Skin epidermis (tissue), 12 donors: Measurements from ENCODE around the gene MRPL4.
"Not testable (repeated sequence)": the region's sequence is repeated elsewhere in the genome, so short reads cannot be mapped to it uniquely, and the experiment has no call there.

Source experiments
- H3K27ac ChIP-seq, 21 experiments: fragments of 200-600 bp; sonication (generic) in 11 of 21; one replicate each; pipeline ENCODE4 v1.5.0; 2020; ENCODE audit warnings: mild to moderate bottlenecking in 3 of 21, inconsistent platforms in 2 of 21, moderate library complexity in 2 of 21
- H3K4me3 ChIP-seq, 7 experiments: fragments of 200-600 bp; sonication (generic) in 2 of 7; one replicate each; pipeline ENCODE4 v1.5.0; 2020; ENCODE audit warnings: inconsistent platforms in 2 of 7, mild to moderate bottlenecking in 2 of 7, moderate library complexity in 1 of 7

MRPL4 gene

DNA sequence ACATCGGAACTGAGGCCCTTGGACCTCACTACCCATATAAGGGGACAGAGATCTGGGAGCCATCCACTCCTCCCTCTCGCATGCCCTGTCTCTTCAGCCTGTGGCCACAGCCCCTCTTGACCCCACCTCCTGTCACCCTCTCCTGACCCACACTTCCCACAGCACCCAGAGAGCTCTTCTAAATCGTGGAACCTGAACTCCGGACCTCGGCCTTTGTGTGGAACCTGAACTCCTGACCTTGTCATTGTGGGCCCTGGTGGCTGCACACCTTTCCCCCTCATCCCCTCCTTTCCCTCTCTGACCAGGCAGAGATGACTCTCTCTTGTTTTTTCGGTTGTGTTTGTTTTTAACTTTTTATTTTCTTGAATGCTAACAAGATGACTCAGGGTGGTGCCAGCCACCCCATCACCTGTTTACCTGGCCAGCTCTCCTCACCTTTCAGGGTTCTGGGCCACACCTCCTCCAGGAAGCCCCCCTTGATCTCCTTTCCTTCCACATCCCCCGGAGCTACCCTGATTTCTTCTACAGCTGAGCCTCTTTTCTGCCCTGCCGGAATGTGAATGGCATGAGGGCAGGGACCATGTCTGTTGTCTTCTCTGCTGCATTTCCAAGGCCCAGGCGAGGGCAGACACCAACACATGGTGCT is 5.1 kb downstream of the MRPL4 start:
- no peak overlapping the region for H3K27ac ChIP-seq

DNA sequence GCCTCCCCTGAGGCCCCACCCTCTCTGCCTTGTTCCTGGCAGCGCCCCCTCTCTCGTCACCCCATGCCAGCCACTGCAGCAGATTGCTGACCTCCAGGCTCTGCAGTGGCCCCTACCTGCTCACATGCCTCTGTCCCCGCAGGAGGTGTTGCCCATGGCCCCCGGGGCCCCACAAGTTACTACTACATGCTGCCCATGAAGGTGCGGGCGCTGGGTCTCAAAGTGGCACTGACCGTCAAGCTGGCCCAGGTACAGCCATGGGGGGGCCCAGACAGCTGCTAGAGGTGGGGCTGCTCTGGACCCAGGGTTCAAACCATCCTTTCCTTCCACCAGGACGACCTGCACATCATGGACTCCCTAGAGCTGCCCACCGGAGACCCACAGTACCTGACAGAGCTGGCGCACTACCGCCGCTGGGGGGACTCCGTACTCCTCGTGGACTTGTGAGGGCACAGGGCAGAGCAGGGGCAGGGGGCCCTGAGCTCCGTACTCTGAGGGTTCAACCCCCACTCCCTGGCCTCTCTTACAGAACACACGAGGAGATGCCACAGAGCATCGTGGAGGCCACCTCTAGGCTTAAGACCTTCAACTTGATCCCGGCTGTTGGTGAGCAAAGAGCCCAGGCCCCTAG is 6.2 kb downstream of the MRPL4 start:
- Histone ChIP-seq H3K27ac (no peak overlapping the region), H3K4me3 (no peak overlapping the region)

More for the DNA sequence above, 5.1 kb downstream of the MRPL4 start:
- H3K4me3 ChIP-seq: no peak overlapping the region

DNA sequence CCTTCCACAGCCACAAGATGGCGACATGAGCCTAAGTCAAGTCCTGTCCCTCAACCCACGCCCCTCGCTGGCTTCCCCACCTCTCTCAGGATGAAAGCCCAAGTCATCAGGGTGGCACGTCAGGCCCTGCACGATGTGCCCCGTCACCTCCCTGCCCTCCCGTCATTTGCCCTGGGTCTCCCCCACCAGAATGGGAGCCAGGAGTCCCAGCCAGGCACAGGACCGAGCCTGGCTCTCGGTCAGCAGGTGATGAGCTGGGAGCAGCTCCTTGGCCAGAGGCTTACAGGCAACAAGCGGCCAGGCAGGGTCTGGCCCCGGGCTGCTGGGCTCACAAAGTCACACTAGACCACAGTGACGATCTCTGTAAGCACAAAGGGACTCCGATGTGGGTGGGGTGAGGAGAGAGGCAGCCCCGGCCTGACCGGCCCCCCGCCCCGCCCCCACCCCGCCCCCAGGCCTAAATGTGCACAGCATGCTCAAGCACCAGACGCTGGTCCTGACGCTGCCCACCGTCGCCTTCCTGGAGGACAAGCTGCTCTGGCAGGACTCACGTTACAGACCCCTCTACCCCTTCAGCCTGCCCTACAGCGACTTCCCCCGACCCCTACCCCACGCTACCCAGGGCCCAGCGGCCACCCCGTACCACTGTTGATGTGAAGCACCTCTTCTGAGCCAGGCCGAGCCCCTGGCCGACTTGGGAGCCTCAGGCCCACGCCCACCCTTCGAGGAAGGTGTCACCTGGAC is 7.3 kb downstream of the MRPL4 start:
- no peak overlapping the region for H3K4me3 ChIP-seq
- H3K27ac ChIP-seq: peak overlapping the region in 18 of 21 experiments; percentile 1 to 77 (median 49)

DNA sequence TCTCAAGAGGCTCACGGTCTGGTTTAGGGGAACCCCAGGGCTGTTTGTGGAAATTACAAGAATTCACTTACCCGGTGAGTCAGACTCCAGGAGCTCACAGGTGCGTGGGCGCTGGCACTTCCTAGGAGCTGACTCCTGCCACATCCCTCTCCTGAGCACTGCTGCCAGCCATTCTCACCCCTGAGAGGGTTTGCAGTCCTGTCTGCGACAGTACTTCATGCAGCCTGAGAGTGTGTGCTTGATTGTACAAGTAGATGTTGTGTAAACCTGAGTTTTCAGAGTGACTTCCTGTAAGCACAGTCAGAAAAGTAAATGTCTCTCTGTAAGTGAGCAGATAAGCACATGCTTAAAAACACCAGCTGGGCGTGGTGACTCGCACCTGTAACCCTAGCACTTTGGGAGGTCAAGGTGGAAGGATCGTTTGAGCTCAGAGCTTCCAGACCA is 8.1 kb downstream of the MRPL4 start:
- Histone ChIP-seq H3K27ac (peak overlapping the region in 13 of 21 experiments; percentile 1 to 77 (median 52)), H3K4me3 (no peak overlapping the region)

DNA sequence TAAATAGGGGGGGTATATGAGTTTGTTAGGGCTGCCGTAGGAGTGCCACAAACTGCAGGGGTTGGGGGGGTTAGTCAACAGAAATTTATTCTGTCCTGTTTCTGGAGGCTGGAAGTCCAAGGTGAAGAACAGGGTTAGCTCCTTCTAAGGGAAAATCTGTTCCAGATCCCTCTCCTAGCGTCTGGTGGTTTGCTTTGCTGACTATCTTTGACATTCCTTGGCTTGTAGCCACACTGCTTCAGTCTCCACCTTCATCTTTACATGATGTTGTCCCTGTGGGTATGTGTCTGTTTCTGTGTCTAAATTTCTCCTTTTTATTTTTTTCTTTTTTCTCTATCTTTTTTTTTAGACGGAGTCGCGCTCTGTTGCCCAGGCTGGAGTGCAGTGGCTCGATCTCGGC is 10.8 kb downstream of the MRPL4 start:
- no peak overlapping the region for H3K4me3 ChIP-seq
- H3K27ac ChIP-seq: no peak overlapping the region

DNA sequence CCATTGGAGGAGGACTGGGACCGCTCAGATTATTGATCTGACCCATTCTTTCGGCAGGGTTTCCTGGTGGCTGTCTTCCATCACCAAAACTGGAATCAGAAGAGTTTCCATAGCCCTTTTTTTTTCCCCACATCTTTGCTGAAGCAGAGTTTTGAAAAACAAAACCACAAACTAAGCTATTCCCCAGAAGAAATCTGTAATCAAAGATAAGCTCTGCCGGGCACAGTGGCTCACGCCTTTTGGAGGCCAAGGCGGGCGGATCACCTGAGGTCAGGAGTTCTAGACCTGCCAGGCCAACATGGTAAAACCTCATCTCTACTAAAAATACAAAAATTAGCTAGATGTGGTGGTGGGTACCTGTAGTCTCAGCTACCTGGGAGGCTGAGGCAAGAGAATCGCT is 14.7 kb downstream of the MRPL4 start:
- Histone ChIP-seq H3K4me3 (no peak overlapping the region), H3K27ac (no peak overlapping the region)

DNA sequence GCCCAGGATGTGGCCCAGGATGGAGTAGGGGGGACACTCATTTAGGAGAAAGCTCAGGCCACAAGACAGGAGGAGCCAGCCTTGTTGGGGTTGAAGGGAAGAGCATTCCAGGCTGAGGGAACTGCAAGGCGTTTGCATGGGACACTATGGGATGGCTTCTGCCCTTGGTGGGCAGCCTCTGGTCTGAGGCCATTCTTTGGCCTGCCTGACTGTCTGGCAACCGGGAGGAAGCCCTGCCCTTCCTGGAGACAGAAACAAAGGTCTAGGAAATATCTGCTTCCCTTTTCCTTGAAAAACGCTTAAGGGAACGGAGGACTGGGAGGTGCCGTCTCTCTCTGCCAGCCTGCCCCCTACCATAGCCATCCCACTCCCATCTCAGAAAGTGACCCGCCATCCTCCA is 16.1 kb downstream of the MRPL4 start:
- Histone ChIP-seq H3K4me3 (no peak overlapping the region), H3K27ac (peak overlapping the region in 16 of 21 experiments; percentile 1 to 94 (median 29))

DNA sequence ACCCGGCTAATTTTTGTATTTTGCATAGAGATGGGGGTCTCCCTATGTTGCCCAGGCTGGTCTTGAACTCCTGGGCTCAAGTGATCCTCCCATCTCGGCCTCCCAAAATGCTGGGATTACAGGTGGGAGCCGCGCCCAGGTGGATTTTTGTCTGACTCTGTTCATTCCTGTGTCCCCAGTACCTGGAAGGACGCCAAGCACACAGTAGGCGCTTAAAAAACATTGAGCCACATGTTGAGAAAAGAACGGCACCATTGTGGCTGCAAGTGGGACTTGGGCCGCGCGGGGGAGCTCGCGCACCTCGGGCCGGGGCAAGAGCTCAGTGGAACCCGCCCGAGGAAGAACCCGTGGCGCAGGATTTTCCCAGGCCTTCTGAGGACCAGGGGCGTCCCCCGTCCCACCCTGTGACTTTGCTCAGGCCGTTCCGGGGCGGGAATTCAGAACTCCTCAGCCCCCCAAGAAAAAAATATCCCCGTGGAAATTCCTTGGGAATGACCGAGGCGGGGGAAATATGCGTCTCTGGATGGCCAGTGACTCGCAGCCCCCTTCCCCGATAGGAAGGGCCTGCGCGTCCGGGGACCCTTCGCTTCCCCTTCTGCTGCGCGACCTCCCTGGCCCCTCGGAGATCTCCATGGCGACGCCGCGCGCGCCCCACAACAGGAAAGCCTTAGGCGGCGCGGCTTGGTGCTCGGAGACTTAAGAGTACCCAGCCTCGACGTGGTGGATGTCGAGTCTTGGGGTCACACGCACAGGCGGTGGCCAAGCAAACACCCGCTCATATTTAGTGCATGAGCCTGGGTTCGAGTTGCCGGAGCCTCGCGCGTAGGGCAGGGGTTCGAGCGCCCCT is 17.5 kb downstream of the MRPL4 start:
- Histone ChIP-seq H3K4me3 (peak overlapping the region; percentile 24 to 56 (median 42)), H3K27ac (peak overlapping the region; percentile 28 to 97 (median 88))

DNA sequence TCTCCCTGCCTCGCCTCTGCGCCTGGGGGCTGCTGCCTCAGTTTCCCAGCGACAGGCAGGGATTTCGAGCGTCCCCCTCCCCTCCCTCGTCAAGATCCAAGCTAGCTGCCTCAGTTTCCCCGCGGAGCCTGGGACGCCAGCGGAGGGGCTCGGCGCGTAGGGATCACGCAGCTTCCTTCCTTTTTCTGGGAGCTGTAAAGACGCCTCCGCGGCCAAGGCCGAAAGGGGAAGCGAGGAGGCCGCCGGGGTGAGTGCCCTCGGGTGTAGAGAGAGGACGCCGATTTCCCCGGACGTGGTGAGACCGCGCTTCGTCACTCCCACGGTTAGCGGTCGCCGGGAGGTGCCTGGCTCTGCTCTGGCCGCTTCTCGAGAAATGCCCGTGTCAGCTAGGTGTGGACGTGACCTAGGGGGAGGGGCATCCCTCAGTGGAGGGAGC is 18.2 kb downstream of the MRPL4 start:
- peak overlapping the region; percentile 28 to 97 (median 88) for H3K27ac ChIP-seq
- peak overlapping the region; percentile 24 to 56 (median 42) for H3K4me3 ChIP-seq

DNA sequence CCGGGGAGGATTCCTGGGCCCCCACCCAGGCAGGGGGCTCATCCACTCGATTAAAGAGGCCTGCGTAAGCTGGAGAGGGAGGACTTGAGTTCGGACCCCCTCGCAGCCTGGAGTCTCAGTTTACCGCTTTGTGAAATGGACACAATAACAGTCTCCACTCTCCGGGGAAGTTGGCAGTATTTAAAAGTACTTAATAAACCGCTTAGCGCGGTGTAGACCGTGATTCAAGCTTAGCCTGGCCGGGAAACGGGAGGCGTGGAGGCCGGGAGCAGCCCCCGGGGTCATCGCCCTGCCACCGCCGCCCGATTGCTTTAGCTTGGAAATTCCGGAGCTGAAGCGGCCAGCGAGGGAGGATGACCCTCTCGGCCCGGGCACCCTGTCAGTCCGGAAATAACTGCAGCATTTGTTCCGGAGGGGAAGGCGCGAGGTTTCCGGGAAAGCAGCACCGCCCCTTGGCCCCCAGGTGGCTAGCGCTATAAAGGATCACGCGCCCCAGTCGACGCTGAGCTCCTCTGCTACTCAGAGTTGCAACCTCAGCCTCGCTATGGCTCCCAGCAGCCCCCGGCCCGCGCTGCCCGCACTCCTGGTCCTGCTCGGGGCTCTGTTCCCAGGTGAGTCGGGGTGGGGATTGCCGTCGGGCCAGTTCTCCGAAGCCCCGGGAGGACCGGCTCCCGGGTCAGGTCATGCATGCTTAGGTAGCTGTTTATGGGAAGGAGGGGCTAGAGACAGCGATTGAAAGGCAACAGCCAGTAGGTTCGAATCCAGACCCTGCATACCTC is 18.8 kb downstream of the MRPL4 start, which contains the start of gene ICAM1:
Gene ICAM1 (plus strand): TSS at position 505 of the 779 bp plus-strand sequence. CDS start 40 bp downstream, at position 545.
- H3K27ac ChIP-seq: peak within 1 kb of the TSS; percentile 28 to 97 (median 88)
- peak within 1 kb of the TSS; percentile 24 to 56 (median 42) for H3K4me3 ChIP-seq

DNA sequence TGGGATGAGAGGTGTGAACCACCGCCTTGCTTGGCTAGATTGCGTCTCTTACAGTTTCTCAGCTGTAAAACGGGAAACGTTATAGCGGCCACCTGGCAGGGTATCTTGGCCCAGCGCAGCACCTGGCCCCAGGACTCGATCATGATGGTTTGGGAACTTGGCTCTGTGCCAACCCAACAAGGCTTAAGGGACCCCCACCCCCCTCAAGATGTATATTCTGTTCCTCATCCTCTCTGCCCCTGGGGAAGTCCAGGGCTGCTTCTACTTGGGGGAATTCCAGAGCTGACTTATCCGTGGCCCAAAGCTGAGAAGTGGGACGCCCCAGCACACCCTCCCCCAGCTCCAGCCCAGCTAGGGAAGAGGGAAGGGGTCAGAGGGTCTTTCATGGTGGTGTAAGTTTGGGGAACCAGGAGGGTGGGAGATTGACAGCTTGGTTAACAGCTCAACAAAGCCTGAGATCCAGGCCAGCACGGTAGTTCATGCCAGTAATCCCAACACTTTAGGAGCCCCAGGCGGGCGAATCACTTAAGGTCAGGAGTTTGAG is 19.6 kb downstream of the MRPL4 start:
- peak overlapping the region; percentile 24 to 56 (median 42) for H3K4me3 ChIP-seq
- H3K27ac ChIP-seq: peak overlapping the region; percentile 16 to 97 (median 88)

DNA sequence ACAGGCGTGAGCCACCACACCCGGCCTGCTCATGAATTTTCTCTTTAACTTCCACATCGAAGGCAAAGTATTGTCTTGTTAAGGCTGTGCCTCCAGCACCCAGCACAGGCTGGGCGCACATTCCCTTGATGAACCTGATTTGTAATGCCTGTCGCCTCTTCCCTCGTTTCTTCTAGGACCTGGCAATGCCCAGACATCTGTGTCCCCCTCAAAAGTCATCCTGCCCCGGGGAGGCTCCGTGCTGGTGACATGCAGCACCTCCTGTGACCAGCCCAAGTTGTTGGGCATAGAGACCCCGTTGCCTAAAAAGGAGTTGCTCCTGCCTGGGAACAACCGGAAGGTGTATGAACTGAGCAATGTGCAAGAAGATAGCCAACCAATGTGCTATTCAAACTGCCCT is 22.6 kb downstream of the MRPL4 start:
- Histone ChIP-seq H3K27ac (peak overlapping the region in 4 of 21 experiments; percentile 9 to 52 (median 43)), H3K4me3 (no peak overlapping the region)

DNA sequence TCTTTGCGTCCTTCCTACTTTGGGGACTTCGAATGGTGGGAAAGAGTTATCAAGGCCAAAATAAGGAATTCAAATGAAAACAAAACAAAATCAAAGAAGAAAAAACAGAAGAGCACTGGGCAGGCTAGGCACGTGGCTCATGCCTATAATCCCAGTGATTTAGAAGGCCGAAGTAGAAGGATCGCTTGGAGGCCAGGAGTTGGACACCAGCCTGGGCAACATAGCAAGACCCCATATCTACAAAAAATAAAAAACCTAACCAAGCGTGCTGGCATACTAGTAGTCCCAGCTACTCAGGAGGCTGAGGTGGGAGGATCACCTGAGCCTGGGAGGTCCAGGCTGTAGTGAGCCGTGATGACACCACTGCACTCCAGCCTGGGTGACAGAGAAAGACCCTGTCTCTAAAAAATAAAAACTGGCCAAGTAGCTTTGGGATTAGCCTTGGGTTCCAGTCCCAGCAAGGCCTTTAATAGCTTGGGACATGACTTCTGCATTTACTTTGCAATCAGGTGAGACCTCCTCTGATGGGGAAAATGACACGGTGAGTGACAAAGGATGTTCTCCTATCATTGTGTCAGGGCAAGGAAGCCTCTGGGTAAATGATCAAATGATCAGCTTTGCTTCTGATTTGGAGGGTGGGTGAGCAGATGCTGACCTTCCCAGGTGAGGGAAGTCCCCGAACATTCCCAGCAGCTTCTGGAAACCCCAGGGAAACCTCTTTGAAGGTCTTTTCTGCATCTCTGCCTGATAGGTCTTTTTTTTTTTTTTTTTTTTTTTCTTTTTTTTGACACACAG is 26.0 kb downstream of the MRPL4 start:
- no peak overlapping the region for H3K27ac ChIP-seq
- no peak overlapping the region for H3K4me3 ChIP-seq

DNA sequence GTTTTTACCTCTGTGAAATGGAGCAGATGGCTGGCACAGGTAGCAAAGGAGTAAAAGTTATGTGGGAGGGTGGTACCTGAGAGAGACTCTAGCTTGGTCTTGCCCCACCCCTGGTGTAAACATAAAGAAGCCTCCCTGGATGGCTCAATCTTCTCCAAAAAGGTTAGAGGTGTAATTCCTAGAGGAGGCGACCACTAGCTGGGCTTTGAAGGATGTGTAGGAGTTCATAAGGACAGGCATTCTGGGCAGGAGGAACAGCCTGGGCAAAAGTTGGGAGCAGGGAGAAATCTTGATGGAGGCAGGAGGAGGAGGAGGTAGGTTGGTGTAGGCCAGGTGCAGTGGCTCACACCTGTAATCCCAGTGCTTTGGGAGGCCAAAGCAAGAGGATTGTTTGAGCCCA is 26.9 kb downstream of the MRPL4 start:
- H3K27ac ChIP-seq: peak overlapping the region in 1 of 21 experiments; percentile 11
- no peak overlapping the region for H3K4me3 ChIP-seq

DNA sequence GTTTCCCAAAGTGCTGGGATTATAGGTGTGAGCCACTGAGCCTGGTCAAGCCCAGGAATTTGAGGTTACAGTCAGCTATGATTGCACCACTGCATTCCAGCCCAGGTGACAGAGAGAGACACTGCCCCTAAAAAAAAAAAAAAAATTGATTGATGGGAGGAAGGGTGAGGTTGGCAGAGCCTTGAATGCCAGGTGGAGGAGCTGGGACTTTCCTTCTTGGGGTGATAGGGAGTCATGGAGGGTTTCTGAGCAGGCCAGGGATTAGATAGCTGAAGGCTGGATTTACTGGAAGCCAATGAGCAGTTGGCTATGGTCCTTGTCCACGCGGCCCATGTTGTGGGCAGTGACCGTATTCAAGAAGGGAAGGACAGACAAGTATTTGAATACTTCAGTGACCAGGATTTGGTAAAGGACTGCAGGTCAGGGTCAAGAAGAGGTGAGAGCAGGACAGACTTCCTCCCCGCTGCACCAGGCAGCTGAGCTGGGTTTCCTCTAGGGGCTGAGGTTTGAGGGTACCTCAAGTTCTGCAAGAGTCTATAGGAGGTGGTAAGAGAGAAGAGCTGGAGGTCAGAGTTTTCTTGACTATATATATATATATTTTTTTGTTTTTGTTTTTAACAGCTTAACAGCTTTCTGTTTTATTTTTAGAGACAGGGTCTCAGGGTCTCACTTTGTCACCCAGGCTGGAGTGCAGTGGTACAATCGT is 27.9 kb downstream of the MRPL4 start:
- Histone ChIP-seq H3K27ac (no peak overlapping the region), H3K4me3 (no peak overlapping the region)

DNA sequence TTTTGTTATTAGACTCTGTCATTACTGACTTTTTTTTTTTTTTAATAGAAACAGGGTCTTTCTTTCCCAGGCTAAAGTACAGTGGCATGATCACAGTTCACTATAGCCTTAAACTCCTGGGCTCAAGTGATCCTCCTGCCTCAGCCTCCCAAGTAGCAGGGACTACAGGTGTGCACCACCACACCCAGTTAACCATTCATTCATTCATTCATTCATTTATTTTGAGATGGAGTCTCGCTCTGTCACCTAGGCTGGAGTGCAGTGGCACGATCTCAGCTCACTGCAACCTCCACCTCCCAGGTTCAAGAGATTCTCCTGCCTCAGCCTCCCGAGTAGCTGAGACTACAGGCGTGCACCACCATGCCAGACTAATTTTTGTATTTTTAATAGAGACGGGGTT is 30.0 kb downstream of the MRPL4 start:
- not testable (repeated sequence) for H3K27ac ChIP-seq, H3K4me3 ChIP-seq
